GM10847 (cell line): ENCODE measurements around the gene SYNGAP1.

Source experiments
- POLR2A ChIP-seq: IDR thresholded peaks from 2 replicates; pipeline ENCODE4 v1.6.1; 2011; ENCODE audit not compliant: insufficient read length; ENCODE audit errors: extremely low read depth

Gene SYNGAP1

GRCh38 chr6:33428224-33428965 lies 8.5 kb downstream of the SYNGAP1 start:
- no peak for TF ChIP-seq POLR2A

- TF ChIP-seq POLR2A = no peak
Observed at GRCh38 chr6:33428966-33429749, 9.3 kb downstream of the SYNGAP1 start.

GRCh38 chr6:33429750-33430052 lies 9.8 kb downstream of the SYNGAP1 start:
- TF ChIP-seq POLR2A = no peak

GRCh38 chr6:33430334-33430733 lies 10.5 kb downstream of the SYNGAP1 start:
- TF ChIP-seq POLR2A = no peak

GRCh38 chr6:33430991-33431879 lies 11.4 kb downstream of the SYNGAP1 start:
- no peak for TF ChIP-seq POLR2A

- no peak for TF ChIP-seq POLR2A
Observed at GRCh38 chr6:33431880-33432541, 12.1 kb downstream of the SYNGAP1 start.

- TF ChIP-seq POLR2A = no peak
Observed at GRCh38 chr6:33432546-33432945, 12.7 kb downstream of the SYNGAP1 start.

GRCh38 chr6:33433001-33433543 lies 13.2 kb downstream of the SYNGAP1 start:
- TF ChIP-seq POLR2A = no peak

GRCh38 chr6:33433544-33434191 lies 13.8 kb downstream of the SYNGAP1 start:
- TF ChIP-seq POLR2A = no peak

GRCh38 chr6:33434961-33435360 lies 15.1 kb downstream of the SYNGAP1 start:
- TF ChIP-seq POLR2A = no peak

GRCh38 chr6:33437666-33438065 lies 17.8 kb downstream of the SYNGAP1 start:
- no peak for TF ChIP-seq POLR2A

GRCh38 chr6:33438978-33439594 lies 19.2 kb downstream of the SYNGAP1 start:
- no peak for TF ChIP-seq POLR2A

- TF ChIP-seq POLR2A = no peak
Observed at GRCh38 chr6:33439956-33440648, 20.2 kb downstream of the SYNGAP1 start.

GRCh38 chr6:33440649-33441309 lies 20.9 kb downstream of the SYNGAP1 start:
- no peak for TF ChIP-seq POLR2A
